ENCODE results near the gene NFS1. TPM values are rescaled to one million over a fixed set of nuclear protein-coding genes. Genes with fewer than 3 reads are reported as not detected.

NFS1 gene
- total and polyA plus RNA-seq, 2 of the 8 experiments (the other 6 are each of a cell fraction or from before 2014, with no cell fraction given): 26.1 to 38.8 TPM

- no peak overlapping the region for H3K23ac ChIP-seq (ENCODE audit: insufficient read length)
- no peak overlapping the region for H4K91ac ChIP-seq (replicated peaks; ENCODE audit: insufficient read length, low read length)
- H2AK5ac ChIP-seq (ENCODE audit: low read depth, low read length): no peak overlapping the region
- no peak overlapping the region for H2BK12ac ChIP-seq (ENCODE audit: low read depth, low read length)
- CTCF ChIA-PET (ENCODE audit: partially characterized antibody): interaction anchor here (1.4 to 1.9 kb wide), 2 partner anchors 8 to 10 kb away, joined by 4 to 8 read pairs; no protein-coding TSS in a partner anchor
- no peak overlapping the region for H4K5ac ChIP-seq (ENCODE audit: insufficient read length, low read depth, low read length)
- H2AFZ ChIP-seq (ENCODE audit: low read length): no peak overlapping the region
- WGBS, 2 experiments (ENCODE audit: extremely low coverage in 1 of 2, insufficient coverage in 1 of 2, insufficient read length in 1 of 2, insufficient replicate concordance in 2 of 2, low coverage in 1 of 2, low lambda C conversion rate in 2 of 2, missing lambda C conversion rate in 1 of 2): 94% methylated on average over 13 of the region's 13 CpGs; no CpG with 5 or more reads in 1 of the 2 experiments
- no peaks in the 10 kb centered on the region for H3K4me1 ChIP-seq (replicated peaks in 1 of 4; ENCODE audit: control insufficient read depth in 3 of 4, insufficient read depth in 4 of 4, low read length in 3 of 4)
- peaks cover 20 to 21% of the 10 kb centered on the region in 2 experiments for H4K20me1 ChIP-seq (replicated peaks in 1 of 2; ENCODE audit: control insufficient read depth in 1 of 2, insufficient read depth in 2 of 2, low read length in 2 of 2)
- no peaks in the 10 kb centered on the region for H3K9me3 ChIP-seq (ENCODE audit: insufficient read depth in 2 of 2, low read depth in 1 of 2, low read length in 1 of 2)
- H3K27ac ChIP-seq (ENCODE audit: low read depth, low read length): no peak overlapping the region
- no peak overlapping the region for H2BK15ac ChIP-seq (ENCODE audit: low read length)
- POLR2A ChIA-PET (ENCODE audit: partially characterized antibody): interaction anchor here (0.8 to 45.3 kb wide), 4 partner anchors 3 to 151 kb away, joined by 3 to 2341 read pairs (median 1172); partner anchors contain the start of genes NFS1, PHF20, RBM39 and ROMO1
- H2BK120ac ChIP-seq (replicated peaks; ENCODE audit: low read depth, low read length): no peak overlapping the region
- TF ChIP-seq POLR2AphosphoS5 (IDR thresholded peaks at IDR 0.05; ENCODE audit: low read depth, low read length): peak; percentile 49
- no peak for TF ChIP-seq SP4 (IDR thresholded peaks at IDR 0.05; ENCODE audit: low read length)
- H3K79me2 ChIP-seq (ENCODE audit: control insufficient read depth in 1 of 2, insufficient read depth in 2 of 2, low read length in 2 of 2): peaks cover 0 to 83% of the 10 kb centered on the region in 2 experiments; a peak in 2 of 4 replicates
- H3K18ac ChIP-seq (ENCODE audit: extremely low read depth, low read length): no peak overlapping the region
- FAIRE-seq (no peak), DNase-seq (ENCODE audit: low read depth in 1 of 2, low spot score in 2 of 2) (no peak)
- no peaks in the 10 kb centered on the region for H3K23me2 ChIP-seq (ENCODE audit: low read depth, low read length)
- peaks cover 9% of the 10 kb centered on the region for H3K79me1 ChIP-seq (ENCODE audit: low read depth, low read length)
- no peak overlapping the region for H3K4me2 ChIP-seq (ENCODE audit: insufficient read depth in 1 of 2, low read depth in 2 of 2, low read length in 2 of 2)
- no peak overlapping the region for H4K8ac ChIP-seq (ENCODE audit: extremely low read depth, insufficient read depth, low read length)
- no peak overlapping the region for H2BK5ac ChIP-seq (ENCODE audit: low read depth, low read length)
- H3K56ac ChIP-seq (replicated peaks; ENCODE audit: insufficient read length, low read depth, low read length): no peak overlapping the region
- no peak overlapping the region for H3K4ac ChIP-seq (replicated peaks; ENCODE audit: insufficient read length, low read depth, low read length)
- H3K36me3 ChIP-seq (ENCODE audit: control insufficient read depth in 2 of 4, insufficient read depth in 4 of 4, low read length in 3 of 4): peaks cover 65 to 100% (median 95%) of the 10 kb centered on the region in 4 experiments
- H3K4me3 ChIP-seq (ENCODE audit: extremely low read depth in 1 of 4, insufficient read depth in 2 of 4, low read depth in 3 of 4, low read length in 4 of 4): no peak overlapping the region
- no peaks in the 10 kb centered on the region; a peak in 1 of 7 replicates for H3K27me3 ChIP-seq (replicated peaks in 1 of 4; ENCODE audit: control insufficient read depth in 3 of 4, extremely low read depth in 1 of 4, insufficient read depth in 3 of 4, low read length in 3 of 4)
- H2BK20ac ChIP-seq (ENCODE audit: low read length): no peak overlapping the region
- H3K9ac ChIP-seq (replicated peaks in 1 of 4; ENCODE audit: extremely low read depth in 1 of 4, low read depth in 3 of 4, low read length in 3 of 4): no peak overlapping the region
- H3K14ac ChIP-seq (ENCODE audit: insufficient read length): no peak overlapping the region
These were observed 21.3 kb upstream of the NFS1 start for GRCh38 chr20:35720165-35721123.
